ENCODE measurements around the gene SLC25A48. TPM values are rescaled to one million over a fixed set of nuclear protein-coding genes. Genes with fewer than 3 reads are reported as not detected.

SLC25A48 gene
- total RNA-seq, 2 experiments from 2014 or later = not detected

GRCh38 chr5:135874461-135874860 lies 40.0 kb downstream of the SLC25A48 start:
- Mint-ChIP-seq H3K4me3 (no peak overlapping the region), H3K4me1 (ENCODE audit: low read depth) (no peaks in the 10 kb centered on the region), H3K9me3 (no peaks in the 10 kb centered on the region), H3K27ac (no peak overlapping the region), H3K27me3 (peaks cover 21% of the 10 kb centered on the region), H3K36me3 (ENCODE audit: low read depth) (no peaks in the 10 kb centered on the region)
- POLR2A ChIA-PET = no interaction called here
- Histone ChIP-seq H3K4me1 (ENCODE audit: insufficient read depth, low read length) (no peaks in the 10 kb centered on the region), H3K4me3 (ENCODE audit: low read length) (no peak overlapping the region), H3K9me3 (ENCODE audit: control insufficient read depth in 1 of 2, insufficient read depth in 1 of 2, low read length in 2 of 2) (peaks cover 0 to 2% of the 10 kb centered on the region in 2 experiments), H3K27me3 (ENCODE audit: control insufficient read depth in 1 of 2, insufficient read depth in 2 of 2, low read length in 2 of 2) (peaks cover 2% of the 10 kb centered on the region in 2 experiments), H3K27ac (ENCODE audit: low read depth in 1 of 2, low read length in 2 of 2) (no peak overlapping the region), H3K36me3 (ENCODE audit: insufficient read depth, low read length) (no peaks in the 10 kb centered on the region)
- CTCF ChIA-PET = no interaction called here
- no peak for ATAC-seq (ENCODE audit: poor library complexity)
- DNase-seq = no peak
- intact Hi-C loops (cut with DNase I, micrococcal nuclease) = no loop called here
- no peak for TF ChIP-seq CTCF (IDR thresholded peaks at IDR 0.05)

- Mint-ChIP-seq H3K4me1 (ENCODE audit: low read depth) (no peaks in the 10 kb centered on the region), H3K9me3 (no peaks in the 10 kb centered on the region), H3K36me3 (ENCODE audit: low read depth) (no peaks in the 10 kb centered on the region), H3K27me3 (peaks cover 23% of the 10 kb centered on the region), H3K27ac (no peak overlapping the region), H3K4me3 (no peak overlapping the region)
- ChIA-PET POLR2A (no interaction called here), CTCF (no interaction called here)
- no peak for TF ChIP-seq CTCF (IDR thresholded peaks at IDR 0.05)
- Histone ChIP-seq H3K4me1 (ENCODE audit: insufficient read depth, low read length) (no peaks in the 10 kb centered on the region), H3K27me3 (ENCODE audit: control insufficient read depth in 1 of 2, insufficient read depth in 2 of 2, low read length in 2 of 2) (peaks cover 5 to 9% of the 10 kb centered on the region in 2 experiments), H3K27ac (ENCODE audit: low read depth in 1 of 2, low read length in 2 of 2) (no peak overlapping the region), H3K9me3 (ENCODE audit: control insufficient read depth in 1 of 2, insufficient read depth in 1 of 2, low read length in 2 of 2) (peaks cover 0 to 7% of the 10 kb centered on the region in 2 experiments), H3K4me3 (ENCODE audit: low read length) (no peak overlapping the region), H3K36me3 (ENCODE audit: insufficient read depth, low read length) (no peaks in the 10 kb centered on the region)
- intact Hi-C loops (cut with DNase I, micrococcal nuclease) = no loop called here
- ATAC-seq (ENCODE audit: poor library complexity) (no peak), DNase-seq (no peak)
These were observed 41.1 kb downstream of the SLC25A48 start for GRCh38 chr5:135875567-135875966.

GRCh38 chr5:135876146-135876545 lies 41.7 kb downstream of the SLC25A48 start:
- ChIA-PET POLR2A (no interaction called here), CTCF (no interaction called here)
- H3K4me1 Mint-ChIP-seq (ENCODE audit: low read depth) = no peaks in the 10 kb centered on the region
- Histone ChIP-seq H3K36me3 (ENCODE audit: insufficient read depth, low read length) (no peaks in the 10 kb centered on the region), H3K4me3 (ENCODE audit: low read length) (no peak overlapping the region), H3K27ac (ENCODE audit: low read depth in 1 of 2, low read length in 2 of 2) (no peak overlapping the region), H3K27me3 (ENCODE audit: control insufficient read depth in 1 of 2, insufficient read depth in 2 of 2, low read length in 2 of 2) (peaks cover 5 to 9% of the 10 kb centered on the region in 2 experiments), H3K9me3 (ENCODE audit: control insufficient read depth in 1 of 2, insufficient read depth in 1 of 2, low read length in 2 of 2) (peaks cover 0 to 7% of the 10 kb centered on the region in 2 experiments), H3K4me1 (ENCODE audit: insufficient read depth, low read length) (no peaks in the 10 kb centered on the region)
- intact Hi-C loops (cut with DNase I, micrococcal nuclease) = no loop called here
- DNase-seq = no peak
- no peak overlapping the region for H3K4me3 Mint-ChIP-seq
- no peak for ATAC-seq (ENCODE audit: poor library complexity)
- H3K27ac Mint-ChIP-seq = no peak overlapping the region
- H3K36me3 Mint-ChIP-seq (ENCODE audit: low read depth) = no peaks in the 10 kb centered on the region
- TF ChIP-seq CTCF (IDR thresholded peaks at IDR 0.05) = no peak
- no peaks in the 10 kb centered on the region for H3K9me3 Mint-ChIP-seq
- peaks cover 27% of the 10 kb centered on the region for H3K27me3 Mint-ChIP-seq
